GM18873 (cell line): ENCODE data around the gene SH3BGRL3.
"Not testable (repeated sequence)": the region's sequence is repeated elsewhere in the genome, so short reads cannot be mapped to it uniquely, and the experiment has no call there.

Experiments
- ATAC-seq: cut with Tn5 transposase; IDR thresholded peaks from one replicate; pipeline ENCODE4 v1.9.1; 2021; ENCODE audit warnings: mild to moderate bottlenecking, moderate library complexity, moderate number of reproducible peaks; ENCODE audit not compliant: unreplicated experiment, low FRiP score

The SH3BGRL3 gene

DNA sequence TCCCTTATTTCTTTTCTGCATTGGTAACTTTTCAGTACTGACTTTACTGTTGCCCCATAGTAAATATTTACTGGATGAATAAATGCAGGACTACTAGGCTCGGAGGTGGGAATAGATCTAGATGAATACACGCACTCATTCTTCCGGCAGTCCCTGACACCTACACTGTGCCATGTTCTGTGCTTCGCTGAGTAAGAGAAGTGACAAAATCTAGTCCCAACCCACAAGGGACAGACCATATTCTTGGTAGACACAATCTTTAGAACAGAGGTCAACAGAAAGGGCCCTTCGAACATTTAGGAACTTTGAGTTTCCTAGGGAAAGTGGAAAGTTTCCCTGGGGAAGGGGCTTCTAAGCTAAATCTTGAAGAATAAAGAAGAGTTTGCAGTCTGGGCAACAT lies 34.6 kb downstream of the SH3BGRL3 start:
- no peak for ATAC-seq

DNA sequence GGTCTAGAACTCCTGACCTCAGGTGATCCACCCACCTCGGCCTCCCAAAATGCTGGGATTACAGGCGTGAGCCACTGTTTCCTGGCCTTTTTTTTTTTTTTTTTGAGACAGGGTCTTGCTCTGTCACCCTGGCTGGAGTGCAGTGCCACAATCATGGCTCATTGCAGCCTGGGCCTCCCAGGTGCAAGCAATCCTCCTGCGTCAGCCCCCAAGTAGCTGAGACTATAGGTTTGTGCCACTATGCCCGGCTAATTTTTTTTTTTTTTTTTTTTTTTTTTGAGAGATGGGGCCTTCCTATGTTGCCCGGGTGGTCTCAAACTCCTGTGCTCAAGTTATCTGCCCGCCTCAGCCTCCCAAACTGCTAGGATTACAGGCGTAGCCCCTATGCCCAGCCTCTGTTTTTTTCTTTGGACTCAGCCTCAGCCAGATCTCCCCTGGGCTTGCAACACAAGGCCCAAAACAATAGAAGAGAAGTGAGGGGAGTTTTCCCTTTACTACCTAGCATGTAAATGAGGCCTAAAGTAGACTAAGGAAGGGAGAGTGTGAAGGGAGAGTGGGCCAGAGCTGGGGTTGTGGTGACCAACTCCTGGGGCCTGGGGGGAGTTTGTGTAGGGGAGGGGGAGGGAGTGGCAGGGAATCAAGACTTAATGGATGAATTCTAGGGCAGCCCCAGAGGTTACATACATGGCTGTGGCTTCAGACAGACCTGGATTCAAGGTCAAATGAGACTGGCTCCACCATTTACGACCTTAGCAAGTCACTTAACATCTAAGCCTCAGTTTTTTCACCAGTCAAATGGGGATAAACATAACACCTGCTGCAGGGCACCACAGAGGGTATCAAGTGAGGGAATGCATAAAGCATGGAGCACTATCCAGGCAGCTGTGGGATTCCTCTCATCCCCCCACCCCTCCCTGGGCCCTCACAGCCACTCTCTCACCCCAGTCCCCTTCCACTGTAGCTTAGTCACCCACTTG lies 36.3 kb downstream of the SH3BGRL3 start:
- ATAC-seq = no peak

DNA sequence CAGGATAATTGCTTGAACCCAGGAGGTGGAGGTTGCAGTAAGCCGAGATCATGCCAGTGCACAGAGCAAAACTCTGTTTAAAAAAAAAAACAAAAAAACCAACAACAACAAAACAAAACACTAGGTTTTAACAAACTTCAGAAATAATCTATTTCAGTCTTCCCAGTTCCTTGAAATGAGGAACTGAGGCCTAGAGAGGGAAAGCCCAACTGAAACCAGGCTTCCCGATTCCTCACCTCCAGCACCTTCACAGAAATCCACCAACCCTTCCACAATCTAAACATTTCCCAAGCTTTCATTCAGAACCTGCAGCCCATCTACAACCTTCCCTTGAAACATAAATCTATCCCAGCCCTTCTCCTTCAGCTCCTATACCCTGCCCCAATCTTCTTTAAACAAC lies 37.3 kb downstream of the SH3BGRL3 start:
- no peak for ATAC-seq

DNA sequence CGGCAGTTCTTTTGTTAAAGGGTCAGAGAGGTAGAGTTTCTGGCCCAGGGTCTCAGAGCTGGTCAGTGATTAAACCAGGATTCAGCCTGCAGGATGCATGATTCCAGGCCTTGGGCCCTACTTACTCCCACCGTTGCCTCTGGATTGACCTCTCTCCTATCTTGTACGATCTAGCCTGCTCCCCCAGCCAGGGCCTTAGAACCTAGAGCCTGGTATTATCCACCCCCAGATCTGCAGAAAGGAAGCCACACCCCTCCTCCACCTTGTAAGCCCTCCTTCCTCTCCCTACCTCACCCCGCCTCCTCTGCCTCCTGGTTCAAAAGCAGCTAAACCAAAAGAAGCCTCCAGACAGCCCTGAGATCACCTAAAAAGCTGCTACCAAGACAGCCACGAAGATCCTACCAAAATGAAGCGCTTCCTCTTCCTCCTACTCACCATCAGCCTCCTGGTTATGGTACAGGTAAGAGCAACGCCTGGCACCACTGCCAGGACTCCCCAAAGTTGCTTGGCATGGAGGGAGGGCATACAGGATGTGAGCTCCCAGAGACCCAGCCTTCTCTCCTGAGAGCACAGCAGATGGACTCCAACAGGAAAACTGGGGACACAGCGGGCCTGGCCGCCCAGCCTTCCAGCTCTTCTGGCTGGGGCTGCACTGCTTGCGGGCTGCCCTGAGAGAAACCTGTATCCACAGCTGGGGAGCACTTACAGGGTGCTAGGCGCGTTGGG lies 37.9 kb downstream of the SH3BGRL3 start, which contains the start of gene CD52:
Gene CD52 (plus strand): TSS at position 347 of the 726 bp plus-strand sequence. CDS start 60 bp downstream, at position 407.
- no peak for ATAC-seq

DNA sequence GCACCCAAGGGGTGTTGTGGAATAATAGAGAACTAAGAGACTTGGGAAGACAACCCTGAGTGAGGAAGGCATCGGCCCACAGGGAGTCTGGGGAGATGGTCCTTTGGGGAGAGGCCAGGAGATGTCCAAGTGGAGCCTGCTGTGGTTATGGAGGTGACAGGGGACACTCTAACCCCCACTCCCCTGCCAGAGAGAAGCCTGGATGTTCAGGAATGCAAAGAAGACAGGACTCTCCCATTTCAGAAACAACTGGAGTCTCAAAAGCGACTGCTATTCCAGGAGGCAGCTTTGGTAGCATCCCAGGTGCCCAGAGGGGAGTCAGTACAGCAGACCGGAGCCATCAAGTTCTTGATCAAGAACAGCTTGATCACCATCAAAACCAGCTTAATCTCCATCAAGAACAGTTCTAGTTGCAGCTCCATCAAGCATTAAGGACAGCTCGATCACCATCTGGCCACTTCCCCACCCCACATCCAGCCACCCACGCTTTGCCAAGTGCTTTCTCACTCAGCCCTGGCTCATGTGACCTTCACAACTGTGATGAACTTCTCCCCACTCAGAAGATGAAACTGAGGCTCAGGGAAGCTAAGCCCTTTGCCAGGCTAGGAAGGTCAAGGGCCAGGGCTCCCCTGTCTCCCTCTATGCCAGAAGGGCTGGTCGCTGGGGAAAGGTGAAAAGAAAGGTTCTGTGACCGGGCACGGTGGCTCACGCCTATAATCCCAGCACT lies 38.6 kb downstream of the SH3BGRL3 start:
- ATAC-seq = no peak

DNA sequence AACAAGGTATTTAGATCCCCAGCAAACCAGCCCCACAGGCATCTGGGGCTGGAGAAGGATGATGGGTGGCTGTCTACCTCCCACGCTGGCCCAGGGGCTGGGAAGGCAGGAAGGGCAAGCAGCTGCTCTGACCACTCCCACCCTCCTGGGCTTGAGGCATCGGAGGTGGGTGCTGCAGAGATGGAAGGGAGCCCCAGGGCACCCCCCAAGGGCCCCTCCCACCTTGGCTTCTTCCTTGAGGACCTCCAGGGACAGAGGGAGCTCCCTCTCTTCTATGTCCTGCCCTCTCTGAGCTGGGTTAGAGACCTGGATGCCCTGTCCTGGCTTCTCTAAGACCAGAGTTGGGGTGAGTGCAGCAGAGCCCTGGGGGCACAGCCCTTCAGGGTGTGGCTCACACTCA lies 41.0 kb downstream of the SH3BGRL3 start:
- ATAC-seq = no peak

DNA sequence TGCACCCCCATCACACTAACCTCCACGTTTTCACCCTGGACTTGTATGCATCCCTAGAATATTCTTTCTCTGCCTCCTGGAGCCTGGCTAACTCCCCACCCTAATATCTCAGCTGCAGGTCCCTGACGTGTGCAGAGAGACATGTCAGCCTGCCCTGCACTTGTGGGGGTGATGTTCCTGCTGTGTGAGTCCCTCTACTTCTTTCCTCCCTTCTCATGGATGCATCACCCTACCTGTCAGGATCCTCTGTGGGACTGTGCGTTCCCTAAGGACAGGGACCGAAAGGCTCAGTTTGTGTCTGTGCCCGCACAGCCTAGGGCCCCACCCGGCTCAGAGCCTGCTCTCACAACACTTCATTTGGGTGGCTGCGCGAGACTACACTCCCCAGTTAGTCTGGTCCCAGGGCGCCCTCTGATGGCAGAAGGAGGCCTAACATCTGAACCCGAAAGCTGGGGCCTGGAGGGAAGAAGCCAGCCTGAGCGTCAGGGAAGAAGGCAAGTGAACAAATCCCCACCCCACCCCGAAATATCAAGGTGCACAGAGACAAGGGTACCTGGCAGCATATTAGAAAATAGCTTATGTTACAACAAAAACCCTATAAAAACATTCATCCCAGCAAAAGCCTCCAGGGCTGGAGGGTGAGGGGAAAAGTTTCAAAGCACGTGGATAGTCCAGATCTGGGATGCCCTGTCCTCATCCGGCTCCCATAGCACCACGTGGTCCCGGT lies 41.6 kb downstream of the SH3BGRL3 start:
- ATAC-seq = no peak

DNA sequence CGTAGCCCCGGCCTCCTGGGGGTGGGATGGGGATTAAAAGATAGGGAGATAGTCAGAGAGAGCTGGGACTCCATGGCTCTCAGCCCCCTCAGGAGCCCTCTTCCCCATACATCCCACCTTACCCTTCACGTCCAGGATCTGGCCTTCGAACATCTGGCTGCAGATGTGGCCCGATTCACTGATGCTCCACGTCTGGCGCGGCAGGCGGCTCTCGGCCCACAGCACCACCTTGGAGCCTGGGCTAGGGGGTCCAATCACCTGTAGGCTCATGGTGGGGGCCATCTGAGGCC lies 42.1 kb downstream of the SH3BGRL3 start:
- ATAC-seq = no peak

DNA sequence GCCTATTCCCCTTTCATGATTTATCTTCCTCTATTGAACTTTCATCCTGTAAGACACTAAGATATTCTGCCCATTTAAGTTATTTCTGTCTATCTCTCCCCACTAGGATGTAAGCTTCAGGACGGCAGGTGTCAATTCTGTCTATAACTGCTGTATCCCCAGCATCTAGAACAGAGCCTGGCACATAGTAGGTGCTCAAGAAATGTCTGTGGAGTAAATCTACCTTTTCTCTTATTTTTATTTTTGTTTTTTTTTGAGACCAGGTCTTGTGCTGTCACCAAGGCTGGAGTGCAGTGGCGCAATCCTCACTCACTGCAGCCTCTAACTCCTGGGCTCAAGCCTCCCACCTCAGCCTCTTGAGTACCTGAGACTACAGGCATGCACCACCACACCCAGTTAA lies 43.5 kb downstream of the SH3BGRL3 start:
- no peak for ATAC-seq

DNA sequence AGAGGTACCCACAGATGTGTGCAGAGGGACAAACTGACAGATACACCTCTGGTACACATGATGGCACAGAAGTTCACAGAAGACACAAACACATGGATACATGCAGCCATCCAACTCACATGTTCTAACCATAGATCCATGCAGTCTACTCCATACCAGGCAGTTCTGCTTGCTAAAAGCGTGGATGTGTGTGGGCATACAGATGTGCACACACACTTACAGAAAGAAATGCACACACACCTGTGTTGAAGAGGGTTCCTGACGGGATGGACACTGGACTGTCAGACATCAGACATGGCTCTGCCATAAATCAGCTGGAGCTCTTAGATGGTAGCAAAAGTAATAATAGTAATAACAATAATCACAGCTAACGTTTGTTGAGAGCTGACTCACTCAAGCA lies 44.7 kb downstream of the SH3BGRL3 start:
- no peak for ATAC-seq

DNA sequence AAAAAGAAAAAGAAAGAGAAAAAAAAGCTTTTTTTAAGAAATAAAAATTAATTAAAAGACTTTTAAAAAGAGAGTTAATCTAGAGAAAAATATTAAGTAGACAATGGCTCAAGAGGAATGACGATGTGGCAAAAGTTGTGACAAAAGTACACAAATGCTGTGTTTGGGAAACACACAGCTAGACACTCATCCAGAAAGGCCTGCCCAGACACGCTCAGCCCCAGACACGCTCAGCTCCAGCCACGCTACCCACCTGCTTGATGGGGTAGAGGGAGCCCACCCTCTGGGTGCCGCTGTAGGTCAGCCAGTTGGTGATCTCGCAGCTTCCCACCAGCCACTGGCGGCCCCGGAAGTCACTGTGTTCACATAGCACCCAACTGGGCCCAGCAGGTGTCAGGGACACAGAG lies 48.1 kb downstream of the SH3BGRL3 start:
- ATAC-seq = no peak

DNA sequence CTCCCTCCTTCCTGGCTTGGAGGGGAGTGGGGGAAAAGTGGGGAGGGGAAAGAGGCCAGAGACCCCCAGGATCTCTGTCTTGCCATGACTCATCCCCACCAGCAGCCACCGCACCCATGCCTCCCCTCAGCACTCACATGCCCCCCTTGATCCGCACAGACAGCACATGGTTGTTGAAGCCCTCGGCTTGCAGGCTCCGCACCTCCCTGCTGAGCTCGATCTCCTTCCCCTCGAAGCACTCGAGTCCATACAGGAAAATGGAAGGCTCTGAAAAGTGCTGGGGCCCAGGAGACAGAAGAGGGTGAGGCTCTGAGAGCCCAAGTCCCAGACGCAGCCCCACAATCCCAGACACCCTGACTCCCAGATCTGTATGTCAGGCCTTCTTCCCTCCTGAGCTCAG lies 48.7 kb downstream of the SH3BGRL3 start:
- no peak for ATAC-seq

DNA sequence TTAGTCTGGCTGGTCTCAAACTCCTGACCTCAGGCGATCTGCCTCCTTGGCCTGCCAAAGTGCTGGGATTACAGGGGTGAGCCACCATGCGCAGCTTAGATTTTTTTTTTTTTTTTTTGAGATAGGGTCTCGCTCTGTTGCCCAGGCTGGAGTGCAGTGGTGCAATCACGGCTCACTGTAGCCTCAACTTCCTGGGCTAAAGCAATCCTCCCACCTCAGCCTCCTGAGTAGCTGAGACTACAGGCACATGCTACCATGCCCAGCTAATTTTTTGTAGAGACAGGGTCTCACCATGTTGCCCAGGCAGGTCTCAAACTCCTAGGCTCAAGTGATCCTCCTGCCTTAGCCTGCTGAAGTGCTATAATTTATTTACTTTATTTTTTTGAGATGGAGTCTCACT lies 49.5 kb downstream of the SH3BGRL3 start:
- not testable (repeated sequence) for ATAC-seq

DNA sequence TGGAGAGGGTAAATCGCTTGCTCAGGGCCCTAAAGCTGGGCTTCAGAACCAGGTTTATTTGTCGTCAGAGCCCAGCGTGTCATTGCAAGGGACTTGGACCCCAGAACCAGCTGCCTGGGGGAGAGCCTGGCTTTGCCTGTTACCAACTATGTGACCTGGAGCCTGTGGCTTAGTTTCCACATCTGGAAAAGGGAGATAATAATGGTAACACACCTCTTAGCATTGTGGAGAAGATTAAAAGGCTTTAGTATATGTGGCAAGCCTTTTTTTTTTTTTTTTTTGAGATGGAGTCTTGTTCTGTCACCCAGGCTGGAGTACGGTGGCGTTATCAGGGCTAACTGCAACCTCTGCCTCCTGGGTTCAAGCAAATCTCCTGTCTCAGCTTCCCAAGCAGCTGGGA lies 50.4 kb downstream of the SH3BGRL3 start:
- no peak for ATAC-seq
